Hepatocyte (in vitro differentiated cells): ENCODE data around the gene ZBTB16. TPM values are rescaled to one million over a fixed set of nuclear protein-coding genes. Genes with fewer than 3 reads are reported as not detected.

Experiments
- DNase-seq: peaks from one replicate; pipeline ENCODE4 v3.0.0-alpha.2; 2016; ENCODE audit warnings: low spot score
- H2AFZ ChIP-seq: fragments of 200-600 bp; sonication (generic); 2 replicates; pipeline ENCODE4 v1.6.0; 2016; ENCODE audit warnings: antibody characterized with exemption, mild to moderate bottlenecking
- H3K27ac ChIP-seq: fragments of 200-600 bp; sonication (generic); 2 replicates; pipeline ENCODE4 v1.5.1; 2016; ENCODE audit warnings: mild to moderate bottlenecking
- H3K27me3 ChIP-seq: fragments of 200-600 bp; sonication (generic); 2 replicates; pipeline ENCODE4 v1.6.1; 2016
- H3K36me3 ChIP-seq: fragments of 200-600 bp; sonication (generic); replicated peaks from 2 replicates; pipeline ENCODE4 v1.5.1; 2016; ENCODE audit warnings: low read depth; ENCODE audit not compliant: insufficient read depth
- H3K4me1 ChIP-seq: fragments of 200-600 bp; sonication (generic); 2 replicates; pipeline ENCODE4 v1.5.1; 2016; ENCODE audit warnings: mild to moderate bottlenecking, moderate library complexity; ENCODE audit not compliant: insufficient read depth
- H3K4me2 ChIP-seq: fragments of 200-600 bp; sonication (generic); 2 replicates; pipeline ENCODE4 v1.6.0; 2016
- H3K4me3 ChIP-seq: fragments of 200-600 bp; sonication (generic); 2 replicates; pipeline ENCODE4 v1.5.1; 2016; ENCODE audit warnings: mild to moderate bottlenecking
- H3K79me2 ChIP-seq: fragments of 200-600 bp; sonication (generic); 2 replicates; pipeline ENCODE4 v1.6.0; 2017; ENCODE audit warnings: mild to moderate bottlenecking
- H3K9me2 ChIP-seq: fragments of 200-600 bp; sonication (generic); replicated peaks from 2 replicates; pipeline ENCODE4 v1.6.0; 2017; ENCODE audit warnings: mild to moderate bottlenecking; ENCODE audit not compliant: insufficient read depth
- H3K9me3 ChIP-seq: fragments of 200-600 bp; sonication (generic); 2 replicates; pipeline ENCODE4 v1.5.1; 2016; ENCODE audit warnings: low read depth, mild to moderate bottlenecking
- H4K20me1 ChIP-seq: fragments of 200-600 bp; sonication (generic); 2 replicates; pipeline ENCODE4 v1.6.0; 2016; ENCODE audit warnings: mild to moderate bottlenecking; ENCODE audit not compliant: insufficient read depth, poor library complexity, severe bottlenecking
- CTCF ChIP-seq: fragments of 200-600 bp; sonication (generic); IDR thresholded peaks from 2 replicates; pipeline ENCODE4 v1.5.1; 2016; ENCODE audit warnings: antibody characterized with exemption, mild to moderate bottlenecking; ENCODE audit not compliant: poor library complexity
- EZH2 ChIP-seq: fragments of 200-600 bp; sonication (generic); IDR thresholded peaks from 2 replicates; pipeline ENCODE4 v1.6.1; 2016; ENCODE audit warnings: antibody characterized with exemption, mild to moderate bottlenecking, borderline replicate concordance
- EZH2phosphoT487 ChIP-seq: fragments of 200-600 bp; sonication (generic); IDR thresholded peaks from one replicate; pipeline ENCODE4 v1.6.1; 2018; ENCODE audit warnings: antibody characterized with exemption, mild to moderate bottlenecking, low read depth, moderate library complexity; ENCODE audit not compliant: unreplicated experiment, severe bottlenecking
- WGBS: methylation state at CpG from one replicate; pipeline ENCODE4 v1.1.6; 2016; ENCODE audit warnings: low lambda C conversion rate; ENCODE audit errors: missing lambda C conversion rate; 5-methylcytosine and 5-hydroxymethylcytosine counted together
- polyA plus RNA-seq: library from polyadenylated mRNA; unstranded; fragments of >200 nt; fragmentation: Nextera tagmentation; extraction: Ambion mirVana; gene quantifications from 2 replicates; pipeline ENCODE4 v1.2.1, GENCODE V29; 2016
- total RNA-seq: library from RNA; depleted of rRNA; stranded (reverse); fragments of >200 nt; gene quantifications from 2 replicates; pipeline ENCODE4 v1.2.3, GENCODE V29; 2014

ZBTB16 gene
- total and polyA plus RNA-seq, 2 experiments from 2014 or later = 30.1 to 52.3 TPM

- Histone ChIP-seq H3K4me2 (peak overlapping the region; percentile 65), H4K20me1 (no peaks in the 10 kb centered on the region), H2AFZ (no peak overlapping the region), H3K79me2 (peaks cover 4% of the 10 kb centered on the region), H3K27ac (peak overlapping the region; percentile 84), H3K9me3 (no peaks in the 10 kb centered on the region), H3K9me2 (no peaks in the 10 kb centered on the region), H3K4me3 (no peak overlapping the region), H3K27me3 (no peaks in the 10 kb centered on the region), H3K4me1 (peaks cover 30% of the 10 kb centered on the region), H3K36me3 (no peaks in the 10 kb centered on the region)
- peak; percentile 75 for DNase-seq
- TF ChIP-seq CTCF (no peak), EZH2 (no peak)
- WGBS = 51% methylated on average over 9 of the region's 9 CpGs
Observed at GRCh38 chr11:114209904-114210303, 150.4 kb downstream of the ZBTB16 start.

- H3K9me2 ChIP-seq = no peaks in the 10 kb centered on the region
- TF ChIP-seq CTCF = no peak
- no peak for TF ChIP-seq EZH2
- no peak for TF ChIP-seq EZH2phosphoT487
- peaks cover 13% of the 10 kb centered on the region for H3K79me2 ChIP-seq
- DNase-seq = peak; percentile 31
- peak overlapping the region; percentile 66 for H3K4me2 ChIP-seq
- whole genome bisulfite sequencing = 34% methylated on average over 20 of the region's 20 CpGs
- no peaks in the 10 kb centered on the region for H3K9me3 ChIP-seq
- no peak overlapping the region for H3K4me3 ChIP-seq
- no peaks in the 10 kb centered on the region for H4K20me1 ChIP-seq
- H3K36me3 ChIP-seq = no peaks in the 10 kb centered on the region
- no peak overlapping the region for H2AFZ ChIP-seq
- H3K27ac ChIP-seq = peak overlapping the region; percentile 70
- H3K4me1 ChIP-seq = peaks cover 44% of the 10 kb centered on the region
- H3K27me3 ChIP-seq = no peaks in the 10 kb centered on the region
Observed at GRCh38 chr11:114211444-114212121, 152.1 kb downstream of the ZBTB16 start.

GRCh38 chr11:114213622-114214021, 154.1 kb downstream of the ZBTB16 start:
- H3K4me3 ChIP-seq = no peak overlapping the region
- no peaks in the 10 kb centered on the region for H3K9me2 ChIP-seq
- no peaks in the 10 kb centered on the region for H4K20me1 ChIP-seq
- TF ChIP-seq CTCF = no peak
- no peak for TF ChIP-seq EZH2
- TF ChIP-seq EZH2phosphoT487 = no peak
- peaks cover 50% of the 10 kb centered on the region for H3K4me1 ChIP-seq
- H3K27ac ChIP-seq = no peak overlapping the region
- no peak overlapping the region for H2AFZ ChIP-seq
- no peak for DNase-seq
- no peaks in the 10 kb centered on the region for H3K36me3 ChIP-seq
- H3K9me3 ChIP-seq = no peaks in the 10 kb centered on the region
- no peak overlapping the region for H3K4me2 ChIP-seq
- peaks cover 17% of the 10 kb centered on the region for H3K79me2 ChIP-seq
- WGBS = 96% methylated on average over 2 of the region's 2 CpGs
- H3K27me3 ChIP-seq = no peaks in the 10 kb centered on the region
